Keratinocyte (primary cell): Measurements from ENCODE around the gene SHROOM3.

Experiments used
- CTCF ChIP-seq, 3 experiments: IDR thresholded peaks in 1 of 3; conservative IDR thresholded peaks in 1 of 3; optimal IDR thresholded peaks in 1 of 3; 2 replicates in 2 of 3; 3 replicates in 1 of 3; pipeline versions ENCODE3 to v1.5.1; 2011; ENCODE audit warnings: low read length in 3 of 3, mild to moderate bottlenecking in 3 of 3, moderate library complexity in 2 of 3, control low read depth in 1 of 3, inconsistent platforms in 1 of 3; ENCODE audit not compliant: insufficient read depth in 2 of 3; ENCODE audit errors: extremely low read depth in 1 of 3
- EZH2 ChIP-seq: IDR thresholded peaks from one replicate; pipeline ENCODE4 v1.6.1; 2012; ENCODE audit warnings: inconsistent platforms, mild to moderate bottlenecking, low read length, moderate library complexity

- no peak for TF ChIP-seq CTCF (optimal IDR thresholded peaks at IDR 0.05 in 1 of 3, IDR thresholded peaks at IDR 0.05 in 1 of 3, conservative IDR thresholded peaks at IDR 0.05 in 1 of 3; ENCODE audit: extremely low read depth in 1 of 3, insufficient read depth in 2 of 3, low read length in 3 of 3)
- no peak for TF ChIP-seq EZH2
These were observed 228.8 kb downstream of the SHROOM3 start for GRCh38 chr4:76663824-76664223.
